ENCODE data around the gene ATP5F1C. TPM values are rescaled to one million over a fixed set of nuclear protein-coding genes. Genes with fewer than 3 reads are reported as not detected.
A peak's percentile ranks its signal among the peaks of the same experiment; 100 is the strongest.

The ATP5F1C gene
- total and polyA plus RNA-seq, 7 donors = 210 to 676 (median 391) TPM

DNA sequence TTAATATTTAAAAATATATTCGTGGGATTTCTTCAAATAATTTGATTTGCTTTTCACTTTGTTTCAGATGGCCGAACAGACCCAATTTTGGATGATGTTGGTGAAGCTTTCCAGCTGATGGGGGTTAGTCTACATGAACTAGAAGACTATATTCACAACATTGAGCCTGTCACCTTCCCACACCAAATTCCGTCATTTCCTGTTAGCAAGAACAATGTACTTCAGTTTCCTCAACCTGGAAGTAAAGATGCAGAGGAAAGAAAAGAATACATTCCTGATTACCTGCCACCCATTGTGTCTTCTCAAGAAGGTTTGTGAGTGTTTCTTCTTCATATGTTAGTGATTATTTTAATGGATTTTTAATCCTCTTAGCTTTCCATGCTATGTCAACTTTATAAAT, 36.3 kb downstream of the ATP5F1C start:
- Histone ChIP-seq H3K27me3 (ENCODE audit: insufficient read depth in 3 of 3, low read length in 2 of 3) (no peaks in the 10 kb centered on the region), H3K4me1 (peaks cover 12% of the 10 kb centered on the region), H3K27ac (no peak overlapping the region), H3K4me3 (no peak overlapping the region), H3K36me3 (ENCODE audit: insufficient read depth in 1 of 2, low read depth in 1 of 2) (peaks cover 6 to 51% of the 10 kb centered on the region in 2 donors), H3K9me3 (no peaks in the 10 kb centered on the region)
- ATAC-seq (no peak), DNase-seq (no peak)
- TF ChIP-seq, protein P1, sequence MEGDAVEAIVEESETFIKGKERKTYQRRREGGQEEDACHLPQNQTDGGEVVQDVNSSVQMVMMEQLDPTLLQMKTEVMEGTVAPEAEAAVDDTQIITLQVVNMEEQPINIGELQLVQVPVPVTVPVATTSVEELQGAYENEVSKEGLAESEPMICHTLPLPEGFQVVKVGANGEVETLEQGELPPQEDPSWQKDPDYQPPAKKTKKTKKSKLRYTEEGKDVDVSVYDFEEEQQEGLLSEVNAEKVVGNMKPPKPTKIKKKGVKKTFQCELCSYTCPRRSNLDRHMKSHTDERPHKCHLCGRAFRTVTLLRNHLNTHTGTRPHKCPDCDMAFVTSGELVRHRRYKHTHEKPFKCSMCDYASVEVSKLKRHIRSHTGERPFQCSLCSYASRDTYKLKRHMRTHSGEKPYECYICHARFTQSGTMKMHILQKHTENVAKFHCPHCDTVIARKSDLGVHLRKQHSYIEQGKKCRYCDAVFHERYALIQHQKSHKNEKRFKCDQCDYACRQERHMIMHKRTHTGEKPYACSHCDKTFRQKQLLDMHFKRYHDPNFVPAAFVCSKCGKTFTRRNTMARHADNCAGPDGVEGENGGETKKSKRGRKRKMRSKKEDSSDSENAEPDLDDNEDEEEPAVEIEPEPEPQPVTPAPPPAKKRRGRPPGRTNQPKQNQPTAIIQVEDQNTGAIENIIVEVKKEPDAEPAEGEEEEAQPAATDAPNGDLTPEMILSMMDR (IDR thresholded peaks at IDR 0.05) = no peak
- intact Hi-C loops (cut with DNase I) = no loop called here
- WGBS, 3 donors = 80 to 87% (median 84%) methylated on average over 3 of the region's 3 CpGs

DNA sequence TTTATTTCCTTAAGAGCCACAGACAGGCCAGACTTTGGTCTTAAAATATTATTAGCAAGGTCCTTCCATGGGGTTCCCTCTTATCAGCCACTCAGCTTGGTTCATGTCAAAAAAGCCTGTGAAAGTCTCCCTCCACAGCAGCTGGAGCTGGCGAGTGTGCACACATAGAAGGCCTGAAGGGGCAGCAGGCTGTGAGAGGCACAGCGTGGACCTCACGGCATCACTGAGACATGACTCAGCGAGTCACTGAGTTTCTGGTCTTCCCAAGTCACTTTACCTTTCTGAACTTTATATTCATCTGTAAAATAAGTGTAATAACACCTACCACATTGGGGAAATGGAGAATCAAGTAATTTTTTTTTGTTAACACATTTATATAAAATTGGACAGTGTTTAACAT, 39.0 kb downstream of the ATP5F1C start:
- no peak overlapping the region for H3K27ac ChIP-seq
- H3K4me1 ChIP-seq = peaks cover 8% of the 10 kb centered on the region
- H3K9me3 ChIP-seq = no peaks in the 10 kb centered on the region
- peak in 2 of 4 donors; percentile 54 to 63 for ATAC-seq
- DNase-seq = no peak
- intact Hi-C loops (cut with DNase I) = no loop called here
- peaks cover 6 to 36% of the 10 kb centered on the region in 2 donors for H3K36me3 ChIP-seq (ENCODE audit: insufficient read depth in 1 of 2, low read depth in 1 of 2)
- H3K27me3 ChIP-seq (ENCODE audit: insufficient read depth in 3 of 3, low read length in 2 of 3) = no peaks in the 10 kb centered on the region
- H3K4me3 ChIP-seq = no peak overlapping the region
- WGBS, 3 donors = 89 to 94% (median 90%) methylated on average over 4 of the region's 4 CpGs
- TF ChIP-seq, protein P1 (IDR thresholded peaks at IDR 0.05) = no peak

DNA sequence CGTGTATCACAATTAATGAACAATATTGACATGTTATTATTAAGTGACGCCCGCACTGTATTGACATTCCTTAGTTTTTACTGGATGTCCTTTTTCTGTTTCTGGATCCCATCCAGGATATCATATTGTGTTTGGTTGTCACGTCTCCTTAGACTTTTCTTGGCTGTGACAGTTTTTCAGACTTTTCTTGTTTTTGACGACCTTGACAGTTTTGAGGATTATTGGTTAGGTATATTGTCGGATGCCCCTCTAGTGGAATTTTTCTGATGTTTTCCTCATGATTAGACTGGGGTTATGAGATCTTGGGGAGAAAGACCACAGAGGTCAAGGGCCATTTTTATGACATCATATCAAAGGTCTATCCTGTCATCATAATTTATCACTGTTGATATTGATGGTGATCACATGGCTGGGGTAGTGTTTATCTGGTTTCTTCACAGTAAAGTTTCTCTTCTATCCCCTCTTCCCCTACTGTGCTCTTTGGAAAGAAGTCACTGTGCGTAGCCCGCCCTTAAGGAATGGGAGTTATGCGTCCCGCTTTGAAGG, 41.4 kb downstream of the ATP5F1C start:
- no peak overlapping the region for H3K4me3 ChIP-seq
- TF ChIP-seq, protein P1 (IDR thresholded peaks at IDR 0.05) = no peak
- no peaks in the 10 kb centered on the region for H3K27me3 ChIP-seq (ENCODE audit: insufficient read depth in 3 of 3, low read length in 2 of 3)
- H3K4me1 ChIP-seq = peaks cover 12% of the 10 kb centered on the region
- H3K27ac ChIP-seq = no peak overlapping the region
- 84 to 88% (median 85%) methylated on average over 10 of the region's 10 CpGs for WGBS, 3 donors
- DNase-seq = no peak
- H3K36me3 ChIP-seq (ENCODE audit: insufficient read depth in 1 of 2, low read depth in 1 of 2) = peaks cover 6 to 26% of the 10 kb centered on the region in 2 donors
- H3K9me3 ChIP-seq = no peaks in the 10 kb centered on the region
- intact Hi-C loops (cut with DNase I) = no loop called here
- ATAC-seq = no peak

DNA sequence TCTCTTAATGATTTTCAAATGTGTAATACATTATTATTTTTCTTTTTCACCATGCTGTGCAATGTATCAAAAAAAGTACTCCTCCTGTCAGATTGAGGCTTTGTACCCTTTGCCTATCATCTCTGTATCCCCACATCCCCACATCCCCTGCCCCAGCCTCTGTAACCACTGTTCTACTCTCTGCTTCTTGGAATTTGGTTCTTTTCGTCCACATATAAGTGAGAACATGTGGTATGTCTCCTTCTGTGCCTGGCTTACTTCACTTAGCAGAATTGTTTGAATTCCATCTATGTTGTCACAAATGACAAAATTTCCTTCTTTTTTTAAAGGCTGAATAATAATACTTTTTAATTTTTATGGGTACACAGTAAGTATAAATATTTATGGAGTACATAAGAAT, 44.1 kb downstream of the ATP5F1C start:
- DNase-seq = no peak
- intact Hi-C loops (cut with DNase I) = no loop called here
- H3K36me3 ChIP-seq (ENCODE audit: insufficient read depth in 1 of 2, low read depth in 1 of 2) = peaks cover 0 to 3% of the 10 kb centered on the region in 2 donors
- H3K9me3 ChIP-seq = no peaks in the 10 kb centered on the region
- ATAC-seq = no peak
- no peaks in the 10 kb centered on the region for H3K27me3 ChIP-seq (ENCODE audit: insufficient read depth in 3 of 3, low read length in 2 of 3)
- peaks cover 12% of the 10 kb centered on the region for H3K4me1 ChIP-seq
- 88 to 91% (median 90%) methylated on average over 1 of the region's 1 CpG for WGBS, 3 donors
- H3K4me3 ChIP-seq = no peak overlapping the region
- TF ChIP-seq, protein P1 (IDR thresholded peaks at IDR 0.05) = no peak
- no peak overlapping the region for H3K27ac ChIP-seq

DNA sequence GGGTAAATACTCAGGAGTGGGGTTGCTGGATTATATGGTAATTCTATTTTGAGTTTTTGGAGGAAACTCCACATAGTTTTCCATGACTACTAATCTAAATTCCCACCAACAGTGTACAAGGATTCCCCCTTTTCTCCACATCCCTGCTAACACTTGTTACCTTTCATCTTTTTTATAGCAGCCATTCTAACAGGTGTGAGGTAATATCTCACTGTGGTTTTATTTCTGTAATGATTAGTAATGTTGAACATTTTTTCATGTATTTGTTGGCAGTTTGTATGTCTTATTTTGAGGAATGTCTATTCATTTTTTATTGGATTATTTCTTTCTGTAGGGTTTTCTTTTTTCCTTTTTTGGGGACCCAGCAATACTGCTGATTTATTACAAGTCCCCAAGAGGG, 45.2 kb downstream of the ATP5F1C start:
- intact Hi-C loops (cut with DNase I) = no loop called here
- TF ChIP-seq, protein P1 (IDR thresholded peaks at IDR 0.05) = no peak
- H3K27ac ChIP-seq = no peak overlapping the region
- peaks cover 12% of the 10 kb centered on the region for H3K4me1 ChIP-seq
- H3K4me3 ChIP-seq = no peak overlapping the region
- ATAC-seq (no peak), DNase-seq (no peak)
- no peaks in the 10 kb centered on the region for H3K36me3 ChIP-seq (ENCODE audit: insufficient read depth in 1 of 2, low read depth in 1 of 2)
- no peaks in the 10 kb centered on the region for H3K9me3 ChIP-seq
- no peaks in the 10 kb centered on the region for H3K27me3 ChIP-seq (ENCODE audit: insufficient read depth in 3 of 3, low read length in 2 of 3)

Measured in psoas muscle (tissue), 8 donors.